Ramos (cell line): ENCODE measurements around the gene LEKR1.

Source experiments
- in situ Hi-C: fragments of 300-500 bp; cut with MboI; formaldehyde crosslinking; loops from one replicate; pipeline ENCODE4 v1.14.3; 2022; ENCODE audit warnings: low sequenced_read_pairs; ENCODE audit not compliant: unreplicated experiment

LEKR1 gene

GRCh38 chr3:157030712-157031111 is 204.6 kb downstream of the LEKR1 start:
- in situ Hi-C loops: no loop called here

GRCh38 chr3:157033001-157033400 is 206.8 kb downstream of the LEKR1 start:
- in situ Hi-C loops: no loop called here

DNA sequence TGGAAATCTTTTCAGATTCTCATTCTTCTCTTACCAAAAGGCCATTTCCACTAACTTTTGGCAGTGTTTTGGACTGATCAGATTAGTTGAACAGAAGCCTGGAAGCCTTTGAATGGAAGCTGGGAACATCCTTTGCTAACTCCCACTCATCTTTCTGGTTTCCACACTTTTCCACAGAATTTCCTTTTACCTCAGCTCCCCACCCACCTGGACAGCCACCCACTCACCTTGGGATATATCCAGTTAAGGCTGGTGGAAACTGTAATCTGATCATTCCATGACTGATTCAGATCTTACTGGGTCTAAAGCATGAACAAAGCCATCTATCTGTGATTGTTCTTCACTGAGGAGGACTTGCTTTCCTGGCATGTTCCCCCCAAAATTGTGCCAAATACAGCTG is 214.3 kb downstream of the LEKR1 start:
- in situ Hi-C loops: no loop called here

DNA sequence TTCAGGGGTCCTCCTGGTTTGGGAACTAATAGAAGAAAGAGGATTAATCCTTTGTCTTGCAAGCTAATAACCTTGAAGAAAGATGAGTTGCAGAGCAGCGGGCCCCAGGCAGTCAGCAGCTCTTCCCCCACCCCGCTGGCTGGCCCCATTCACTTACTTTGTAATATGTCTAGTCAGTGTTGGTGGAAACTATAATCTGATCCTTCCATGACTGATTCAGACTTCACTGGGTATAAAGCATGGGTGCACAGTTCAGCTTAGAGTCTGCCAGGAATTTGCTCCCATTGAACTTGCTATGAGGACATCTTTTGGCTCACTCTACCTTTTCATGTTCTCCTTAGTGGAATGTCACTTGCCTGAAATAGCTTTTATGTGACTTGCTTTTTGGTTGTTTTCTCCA is 216.1 kb downstream of the LEKR1 start:
- in situ Hi-C loops: no loop called here

DNA sequence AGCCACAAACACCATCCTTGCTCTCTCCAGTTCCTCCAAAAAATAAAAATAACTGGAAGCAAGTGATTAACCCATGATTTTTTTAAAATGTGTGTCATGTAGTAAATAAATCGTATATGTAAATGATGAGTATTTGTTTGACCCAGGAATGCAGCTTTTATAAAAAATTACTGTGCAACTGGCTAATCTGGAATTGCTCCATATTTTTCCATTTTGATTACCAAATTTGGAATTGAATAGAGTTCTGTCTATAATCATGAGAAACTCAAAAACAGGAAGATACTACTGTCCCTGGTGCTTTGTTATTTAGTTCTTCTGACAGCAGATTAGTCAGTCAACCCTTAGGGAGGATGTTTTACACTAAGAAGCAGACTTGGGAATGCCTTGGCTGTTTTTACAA is 217.6 kb downstream of the LEKR1 start:
- in situ Hi-C loops: no loop called here

GRCh38 chr3:157045238-157045850 is 219.2 kb downstream of the LEKR1 start:
- in situ Hi-C loops: no loop called here

- in situ Hi-C loops: no loop called here
These were observed 220.4 kb downstream of the LEKR1 start for GRCh38 chr3:157046520-157046919.

DNA sequence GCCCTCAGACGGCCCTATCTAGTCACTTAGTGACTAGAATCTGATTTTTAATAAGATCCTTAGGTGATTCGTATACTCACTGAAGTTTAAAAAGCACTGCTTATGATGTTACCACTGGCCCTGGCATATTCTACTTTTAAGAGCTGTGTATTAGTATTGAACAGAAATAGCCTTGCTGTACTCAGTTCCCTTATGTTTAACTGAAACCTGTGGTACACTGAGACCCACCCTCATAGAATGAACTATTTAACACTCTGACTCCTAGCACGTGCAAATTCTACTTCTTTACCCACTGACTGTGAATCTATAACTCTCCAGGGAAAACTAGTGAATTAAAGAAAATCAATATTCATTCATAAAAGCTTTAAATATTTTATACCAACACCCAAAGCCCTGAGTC is 224.9 kb downstream of the LEKR1 start:
- in situ Hi-C loops: no loop called here

GRCh38 chr3:157051591-157051990 is 225.4 kb downstream of the LEKR1 start:
- in situ Hi-C loops: no loop called here

DNA sequence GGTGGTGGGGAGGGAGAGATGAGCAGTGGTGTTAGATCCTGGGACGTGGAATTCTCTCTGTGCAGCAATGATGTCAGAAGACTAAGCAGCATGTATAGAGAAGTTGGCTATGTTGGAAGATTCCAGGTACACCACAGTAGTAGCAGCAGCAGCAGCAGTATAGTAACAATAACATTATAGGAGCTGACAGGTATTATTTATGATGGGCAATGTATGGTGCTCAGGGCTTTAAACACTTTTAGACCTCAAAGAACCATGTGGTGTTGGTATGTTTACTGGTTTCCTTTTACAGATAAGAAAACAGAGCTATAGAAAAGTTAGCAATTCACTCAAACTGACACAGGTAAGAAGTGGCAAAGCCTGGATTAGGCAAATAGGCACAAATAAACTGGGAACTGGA is 229.9 kb downstream of the LEKR1 start:
- in situ Hi-C loops: no loop called here

DNA sequence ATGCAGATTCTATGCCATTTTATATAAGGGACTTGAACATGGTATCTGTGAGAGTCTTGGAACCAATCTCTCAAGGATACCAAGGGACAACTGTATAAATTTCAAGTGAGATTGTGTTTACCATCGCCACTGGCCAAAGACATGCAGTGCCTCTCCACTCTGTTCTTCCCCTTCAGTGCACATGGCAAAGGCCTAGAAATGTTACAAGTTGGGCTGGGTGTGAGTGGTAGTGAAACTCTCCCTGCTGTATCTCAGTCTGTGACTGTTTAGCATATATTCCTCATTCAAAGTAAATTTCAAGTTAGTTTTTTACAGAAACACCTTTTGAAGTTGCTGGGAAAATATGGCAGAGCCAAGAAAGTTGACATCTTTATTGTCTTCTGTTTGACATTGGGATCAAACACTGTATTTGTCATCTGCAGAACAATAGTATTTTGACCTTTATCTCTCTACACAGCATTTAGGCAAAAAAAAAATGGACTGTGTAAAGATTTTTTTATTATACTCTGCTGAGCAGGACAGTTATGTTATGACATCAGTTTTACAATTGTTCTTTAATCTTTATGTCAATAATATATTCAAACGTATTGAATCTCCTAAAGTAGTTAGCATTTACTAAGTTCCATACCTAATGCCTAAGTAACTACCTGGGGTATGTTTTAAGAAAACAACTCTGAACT is 232.4 kb downstream of the LEKR1 start:
- in situ Hi-C loops: no loop called here

GRCh38 chr3:157059181-157059580 is 233.0 kb downstream of the LEKR1 start:
- in situ Hi-C loops: no loop called here

DNA sequence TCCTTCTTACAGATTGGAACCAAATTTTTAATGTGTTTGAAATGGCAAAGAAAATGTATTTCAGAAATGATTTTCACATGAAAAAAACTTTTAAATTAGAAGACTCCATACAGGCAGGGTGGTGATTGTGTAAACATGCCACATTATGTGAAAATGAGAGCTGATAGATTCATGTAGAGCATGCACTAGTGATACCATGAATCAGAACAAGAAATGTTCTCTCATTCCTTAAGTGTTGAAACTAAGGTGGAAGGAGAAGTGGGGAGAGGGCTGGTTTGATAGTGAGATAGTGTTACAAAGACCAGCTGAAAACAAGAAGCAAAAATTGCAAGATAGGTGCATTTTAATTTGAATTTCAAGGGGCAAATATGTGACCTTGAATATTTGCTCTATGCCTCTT is 233.5 kb downstream of the LEKR1 start:
- in situ Hi-C loops: no loop called here

DNA sequence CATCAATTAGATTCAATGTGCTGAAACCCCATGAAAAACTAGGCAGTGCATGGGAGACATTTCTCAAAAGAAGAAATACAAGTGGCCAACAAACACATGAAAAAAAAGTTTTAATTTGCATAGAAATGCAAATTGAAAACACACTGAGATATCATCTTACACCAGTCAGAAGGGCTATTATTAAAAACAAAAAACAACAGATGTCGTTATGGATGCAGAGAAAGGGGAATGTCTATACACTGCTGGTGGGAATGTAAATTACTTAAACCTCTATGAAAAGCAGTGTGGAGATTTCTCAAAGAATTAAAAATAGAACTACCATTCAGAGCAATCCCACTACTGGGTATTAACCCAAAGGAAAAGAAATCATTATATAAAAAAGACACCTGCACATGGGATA is 235.1 kb downstream of the LEKR1 start:
- in situ Hi-C loops: no loop called here

DNA sequence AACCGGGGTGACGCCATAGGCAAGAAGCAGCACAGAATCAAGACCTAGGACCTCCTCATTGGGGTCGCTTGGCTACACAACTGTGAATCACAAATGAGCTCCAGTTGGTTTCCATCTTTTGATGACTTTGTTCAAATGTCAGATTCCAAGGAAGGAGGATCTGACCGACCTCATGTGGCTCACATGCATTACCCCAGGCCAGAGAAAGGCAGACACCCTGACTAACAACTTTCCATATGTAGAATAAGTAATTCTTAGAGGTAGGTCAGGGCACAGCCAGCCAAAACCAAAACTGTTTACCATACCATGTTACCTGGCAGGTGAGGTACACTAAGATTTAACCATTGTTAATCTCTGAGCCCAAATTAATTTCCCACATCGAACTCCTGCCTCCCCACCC is 237.3 kb downstream of the LEKR1 start:
- in situ Hi-C loops: no loop called here

DNA sequence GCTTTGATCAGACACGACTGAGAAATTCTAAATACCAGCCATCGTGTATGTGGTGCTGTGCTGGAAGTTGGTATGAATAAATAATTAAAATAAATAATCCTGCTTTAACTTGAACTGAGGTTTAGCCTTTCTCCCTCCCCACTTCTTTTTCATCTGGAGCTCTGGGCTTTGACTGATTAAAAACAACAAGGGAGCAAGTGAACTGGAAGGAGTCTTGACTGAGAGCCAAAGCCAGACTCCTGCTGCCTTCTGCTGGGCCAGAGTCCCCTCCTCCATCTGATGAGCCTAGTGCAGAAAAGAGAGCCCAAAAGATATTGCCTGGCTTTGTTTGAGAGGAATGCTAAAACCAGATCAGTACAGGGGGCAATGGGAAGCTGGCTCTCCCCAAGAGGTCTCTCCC is 237.8 kb downstream of the LEKR1 start:
- in situ Hi-C loops: no loop called here

- in situ Hi-C loops: no loop called here
These were observed 238.2 kb downstream of the LEKR1 start for GRCh38 chr3:157064402-157064801.

- in situ Hi-C loops: no loop called here
These were observed 239.0 kb downstream of the LEKR1 start for GRCh38 chr3:157065201-157065600.

DNA sequence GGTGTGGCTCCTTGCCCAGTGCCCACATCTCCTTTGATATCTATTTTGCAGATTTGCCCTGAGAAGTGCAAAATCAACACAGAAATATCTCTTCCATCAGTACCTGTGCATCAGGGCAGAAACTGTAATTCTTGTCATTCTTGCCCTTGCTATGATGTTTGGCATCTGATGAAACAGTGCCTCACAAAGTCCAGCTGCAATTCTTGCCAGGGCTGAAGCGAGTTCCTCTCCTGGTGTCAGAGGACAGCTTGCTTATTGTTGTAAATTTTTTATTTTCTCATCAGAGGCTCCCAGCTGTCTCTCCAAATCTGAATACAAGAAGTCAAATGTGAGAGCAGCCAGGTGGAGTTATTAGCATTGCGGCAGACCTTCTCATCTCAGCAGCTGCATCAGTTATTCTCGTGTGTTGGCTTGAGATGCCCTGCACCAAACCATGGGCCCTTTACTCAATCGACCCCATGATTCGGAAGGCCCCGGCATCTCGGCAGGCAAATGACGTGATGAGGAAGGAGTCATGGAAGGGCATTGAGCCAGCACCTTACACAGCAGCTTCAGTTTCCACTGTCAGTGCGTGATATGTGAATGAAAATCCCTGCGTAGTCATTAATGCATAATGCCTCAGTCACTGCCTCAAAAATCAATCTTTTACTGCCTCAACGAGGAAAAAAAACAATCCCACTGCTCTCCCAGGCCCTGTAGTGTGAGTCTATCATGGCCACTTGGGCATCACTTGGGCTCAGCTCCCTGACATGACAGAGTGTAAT is 240.4 kb downstream of the LEKR1 start:
- in situ Hi-C loops: no loop called here

DNA sequence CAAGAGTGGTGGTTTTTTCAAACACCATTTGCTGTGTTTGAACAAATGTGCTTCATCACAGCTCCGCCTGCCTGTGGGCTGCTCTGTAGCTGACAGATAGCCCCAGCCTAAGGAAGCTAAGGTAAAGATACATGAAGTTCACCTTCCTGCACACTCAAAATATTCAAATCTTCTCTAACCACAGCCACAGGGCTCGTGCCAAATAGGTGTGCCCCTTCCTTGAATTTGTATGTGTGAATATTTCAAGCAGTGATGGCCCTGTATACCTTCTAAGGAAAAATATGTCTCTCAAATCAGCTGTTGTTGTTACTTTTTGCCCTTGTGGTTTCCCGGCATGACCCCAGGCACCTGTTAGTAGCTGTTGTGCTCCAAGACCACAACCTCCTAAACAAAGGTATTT is 241.0 kb downstream of the LEKR1 start:
- in situ Hi-C loops: no loop called here

DNA sequence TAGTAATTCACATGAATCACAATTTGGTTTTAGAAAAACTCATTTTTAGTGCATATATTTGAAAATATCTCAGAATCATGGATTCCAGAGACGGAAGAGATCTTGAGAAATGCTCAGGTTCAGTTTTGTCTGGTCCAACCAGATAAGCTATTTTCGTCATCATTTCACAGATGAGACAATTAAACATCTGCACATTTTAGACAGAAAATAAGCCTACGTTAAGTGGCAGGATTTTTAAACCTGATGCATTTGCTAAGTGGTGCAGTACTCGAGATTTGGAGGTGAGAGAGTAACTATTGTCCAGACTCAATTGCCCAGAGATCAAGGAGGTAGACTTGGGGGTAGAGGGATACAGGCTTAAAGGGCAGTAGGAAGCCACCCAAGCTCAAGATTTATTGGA is 243.3 kb downstream of the LEKR1 start:
- in situ Hi-C loops: no loop called here
